RWPE2 (cell line): ENCODE data around the gene HYDIN.

Experiments used
- ATAC-seq: fragments of 200-7000 bp; cut with Tn5 transposase; 3 replicates; pipeline ENCODE4 v1.9.1; 2021; ENCODE audit warnings: low read depth
- DNase-seq: peaks from one replicate; pipeline ENCODE4 v3.0.0-alpha.2; 2020; ENCODE audit warnings: low spot score
- H3K27ac ChIP-seq: fragments of 450-650 bp; 2 replicates; pipeline ENCODE4 v1.5.1; 2017; ENCODE audit warnings: mild to moderate bottlenecking; ENCODE audit not compliant: poor library complexity, severe bottlenecking
- H3K27me3 ChIP-seq: fragments of 250-450 bp; sonication (Bioruptor Pico); 2 replicates; pipeline ENCODE4 v1.5.1; 2021; ENCODE audit warnings: mild to moderate bottlenecking, moderate library complexity; ENCODE audit not compliant: insufficient read depth, poor library complexity, severe bottlenecking
- H3K36me3 ChIP-seq: fragments of 250-450 bp; sonication (Bioruptor Pico); 2 replicates; pipeline ENCODE4 v1.5.1; 2020; ENCODE audit warnings: low read depth, mild to moderate bottlenecking, moderate library complexity
- H3K4me1 ChIP-seq: fragments of 250-450 bp; sonication (Bioruptor Pico); 2 replicates; pipeline ENCODE4 v1.5.1; 2021; ENCODE audit warnings: mild to moderate bottlenecking, moderate library complexity; ENCODE audit not compliant: insufficient read depth, poor library complexity, severe bottlenecking
- H3K4me3 ChIP-seq: fragments of 250-450 bp; sonication (Bioruptor Pico); 2 replicates; pipeline ENCODE4 v1.5.1; 2021; ENCODE audit warnings: mild to moderate bottlenecking, moderate library complexity; ENCODE audit not compliant: severe bottlenecking
- H3K9me3 ChIP-seq: fragments of 250-450 bp; sonication (Bioruptor Pico); 2 replicates; pipeline ENCODE4 v1.5.1; 2021; ENCODE audit warnings: mild to moderate bottlenecking, moderate library complexity; ENCODE audit not compliant: severe bottlenecking
- CTCF ChIP-seq: fragments of 450-650 bp; IDR thresholded peaks from one replicate; pipeline ENCODE4 v1.5.1; 2017; ENCODE audit warnings: mild to moderate bottlenecking, moderate library complexity; ENCODE audit not compliant: poor library complexity, severe bottlenecking

Gene HYDIN

GRCh38 chr16:71201556-71201955, 29.0 kb downstream of the HYDIN start:
- ATAC-seq (no peak), DNase-seq (no peak)
- no peaks in the 10 kb centered on the region for H3K9me3 ChIP-seq
- no peaks in the 10 kb centered on the region for H3K27me3 ChIP-seq
- no peak overlapping the region for H3K4me3 ChIP-seq
- no peaks in the 10 kb centered on the region for H3K4me1 ChIP-seq
- H3K36me3 ChIP-seq = no peaks in the 10 kb centered on the region
- TF ChIP-seq CTCF = no peak
- no peak overlapping the region for H3K27ac ChIP-seq

- DNase-seq (no peak), ATAC-seq (no peak)
- H3K27ac ChIP-seq = no peak overlapping the region
- H3K4me1 ChIP-seq = no peaks in the 10 kb centered on the region
- H3K36me3 ChIP-seq = no peaks in the 10 kb centered on the region
- H3K4me3 ChIP-seq = no peak overlapping the region
- no peaks in the 10 kb centered on the region for H3K9me3 ChIP-seq
- H3K27me3 ChIP-seq = no peaks in the 10 kb centered on the region
- no peak for TF ChIP-seq CTCF
These were observed 29.5 kb downstream of the HYDIN start for GRCh38 chr16:71201054-71201453.

GRCh38 chr16:71198408-71198807, 32.1 kb downstream of the HYDIN start:
- Histone ChIP-seq H3K9me3 (no peaks in the 10 kb centered on the region), H3K27me3 (no peaks in the 10 kb centered on the region), H3K36me3 (no peaks in the 10 kb centered on the region), H3K4me1 (no peaks in the 10 kb centered on the region), H3K4me3 (no peak overlapping the region), H3K27ac (no peak overlapping the region)
- TF ChIP-seq CTCF = no peak
- DNase-seq (no peak), ATAC-seq (no peak)

- DNase-seq (no peak), ATAC-seq (no peak)
- H3K4me1 ChIP-seq = no peaks in the 10 kb centered on the region
- TF ChIP-seq CTCF = no peak
- H3K27ac ChIP-seq = no peak overlapping the region
- no peak overlapping the region for H3K4me3 ChIP-seq
- H3K27me3 ChIP-seq = peaks cover 18% of the 10 kb centered on the region
- no peaks in the 10 kb centered on the region for H3K36me3 ChIP-seq
- H3K9me3 ChIP-seq = no peaks in the 10 kb centered on the region
These were observed 38.1 kb downstream of the HYDIN start for GRCh38 chr16:71192387-71192786.

DNA sequence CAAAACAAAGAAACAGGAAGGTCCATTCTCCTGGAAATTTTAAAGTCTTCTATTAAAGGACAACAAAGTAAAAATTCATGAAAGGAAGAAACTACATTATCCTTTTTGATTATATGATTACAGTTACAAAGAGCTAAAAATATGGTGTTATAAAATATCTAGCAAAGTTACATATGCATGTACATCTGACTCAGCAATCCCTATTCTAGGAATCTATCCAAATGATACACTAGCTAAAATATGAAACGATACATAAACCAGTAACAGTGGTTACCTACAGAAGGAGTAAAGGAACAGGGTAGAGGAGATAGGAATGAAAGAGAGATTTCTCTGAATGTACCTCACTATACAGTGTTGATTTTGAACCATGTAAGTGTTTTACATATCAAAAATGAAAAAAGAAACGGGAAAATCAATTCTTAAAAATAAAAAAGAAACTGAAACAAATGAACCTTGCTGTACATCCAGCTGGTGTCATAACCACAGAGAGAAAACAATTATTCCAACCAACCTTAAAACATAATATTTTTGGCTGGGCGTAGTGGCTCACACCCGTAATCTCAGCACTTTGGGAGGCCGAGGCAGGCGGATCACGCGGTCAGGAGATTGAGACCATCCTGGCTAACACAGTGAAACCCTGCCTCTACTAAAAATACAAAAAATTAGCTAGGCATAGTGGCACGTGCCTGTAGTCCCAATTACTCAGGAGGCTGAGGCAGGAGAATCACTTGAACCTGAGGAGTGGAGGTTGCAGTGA, 41.4 kb downstream of the HYDIN start:
- Histone ChIP-seq H3K9me3 (no peaks in the 10 kb centered on the region), H3K27ac (no peak overlapping the region), H3K4me1 (no peaks in the 10 kb centered on the region), H3K36me3 (no peaks in the 10 kb centered on the region), H3K27me3 (peaks cover 22% of the 10 kb centered on the region), H3K4me3 (no peak overlapping the region)
- DNase-seq (no peak), ATAC-seq (no peak)
- no peak for TF ChIP-seq CTCF
